ENCODE results near the gene LOXL3. TPM values are rescaled to one million over a fixed set of nuclear protein-coding genes. Genes with fewer than 3 reads are reported as not detected.

The LOXL3 gene
- total RNA-seq, 1 experiment from 2014 or later: 4.1 TPM

- H3K4me1 ChIP-seq (ENCODE audit: control insufficient read depth in 1 of 2, insufficient read depth in 2 of 2, low read length in 2 of 2): peaks cover 0 to 2% of the 10 kb centered on the region in 2 experiments; a peak in 1 of 4 replicates
- H3K79me2 ChIP-seq (ENCODE audit: insufficient read depth, low read length): no peaks in the 10 kb centered on the region
- H3K27ac ChIP-seq (ENCODE audit: low read depth, low read length): no peak overlapping the region
- no peak overlapping the region for H3K9ac ChIP-seq (ENCODE audit: low read length)
- H3K36me3 ChIP-seq (ENCODE audit: control insufficient read depth in 1 of 2, insufficient read depth in 2 of 2, low read length in 2 of 2): no peaks in the 10 kb centered on the region; a peak in 1 of 4 replicates
- no peak overlapping the region for H2AFZ ChIP-seq (ENCODE audit: low read depth, low read length, poor library complexity, severe bottlenecking)
- H4K20me1 ChIP-seq (ENCODE audit: insufficient read depth): no peaks in the 10 kb centered on the region
- ATAC-seq: peak; percentile 43; the same call in 1 of the 2 replicates
- TF ChIP-seq SP1 (IDR thresholded peaks at IDR 0.05; ENCODE audit: low read depth) (no peak), YY1 (IDR thresholded peaks at IDR 0.05; ENCODE audit: extremely low read depth, insufficient replicate concordance, low read depth, low read length) (no peak), RAD21 (IDR thresholded peaks at IDR 0.05; ENCODE audit: low read depth) (no peak), POLR2A (IDR thresholded peaks at IDR 0.05; ENCODE audit: borderline replicate concordance, extremely low read depth, insufficient read depth, insufficient read length) (no peak), CEBPB (IDR thresholded peaks at IDR 0.05; ENCODE audit: low read depth) (no peak), FOSL1 (IDR thresholded peaks at IDR 0.05; ENCODE audit: low read depth) (no peak), ELF1 (IDR thresholded peaks at IDR 0.05; ENCODE audit: borderline replicate concordance, low read depth) (no peak), EZH2 (IDR thresholded peaks at IDR 0.05) (no peak), SIN3A (IDR thresholded peaks at IDR 0.05; ENCODE audit: low read depth) (no peak), CBX3 (IDR thresholded peaks at IDR 0.05; ENCODE audit: low read depth) (no peak), TCF7L2 (IDR thresholded peaks at IDR 0.05; ENCODE audit: borderline replicate concordance, extremely low read depth, insufficient read depth, insufficient read length) (no peak)
- TF ChIP-seq, protein P1, sequence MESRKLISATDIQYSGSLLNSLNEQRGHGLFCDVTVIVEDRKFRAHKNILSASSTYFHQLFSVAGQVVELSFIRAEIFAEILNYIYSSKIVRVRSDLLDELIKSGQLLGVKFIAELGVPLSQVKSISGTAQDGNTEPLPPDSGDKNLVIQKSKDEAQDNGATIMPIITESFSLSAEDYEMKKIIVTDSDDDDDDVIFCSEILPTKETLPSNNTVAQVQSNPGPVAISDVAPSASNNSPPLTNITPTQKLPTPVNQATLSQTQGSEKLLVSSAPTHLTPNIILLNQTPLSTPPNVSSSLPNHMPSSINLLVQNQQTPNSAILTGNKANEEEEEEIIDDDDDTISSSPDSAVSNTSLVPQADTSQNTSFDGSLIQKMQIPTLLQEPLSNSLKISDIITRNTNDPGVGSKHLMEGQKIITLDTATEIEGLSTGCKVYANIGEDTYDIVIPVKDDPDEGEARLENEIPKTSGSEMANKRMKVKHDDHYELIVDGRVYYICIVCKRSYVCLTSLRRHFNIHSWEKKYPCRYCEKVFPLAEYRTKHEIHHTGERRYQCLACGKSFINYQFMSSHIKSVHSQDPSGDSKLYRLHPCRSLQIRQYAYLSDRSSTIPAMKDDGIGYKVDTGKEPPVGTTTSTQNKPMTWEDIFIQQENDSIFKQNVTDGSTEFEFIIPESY (IDR thresholded peaks at IDR 0.05; ENCODE audit: extremely low read depth, insufficient replicate concordance, low read length): no peak
- no peaks in the 10 kb centered on the region for H3K9me3 ChIP-seq (ENCODE audit: control insufficient read depth in 1 of 2, insufficient read depth in 1 of 2, low read depth in 1 of 2, low read length in 2 of 2)
- H3K4me3 ChIP-seq (replicated peaks in 1 of 2; ENCODE audit: low read depth in 1 of 2, low read length in 2 of 2): no peak overlapping the region
- no peaks in the 10 kb centered on the region for H3K9me2 ChIP-seq (ENCODE audit: insufficient read depth)
- ChIA-PET CTCF (no interaction called here), POLR2A (no interaction called here), RAD21 (ENCODE audit: low non-redundant PET in 1 of 2, low total read pairs in 2 of 2, uncharacterized antibody in 2 of 2, unreplicated experiment in 2 of 2) (no interaction called here)
- no peaks in the 10 kb centered on the region for H3K27me3 ChIP-seq (ENCODE audit: insufficient read depth, low read length)
- H3K4me2 ChIP-seq (ENCODE audit: low read length): no peak overlapping the region
- DNase-seq (ENCODE audit: low read depth, low spot score): no peak
- intact Hi-C loops (cut with micrococcal nuclease): no loop called here
- no TSS peak for BruUV-seq (replicated peaks)
These were observed 17.4 kb downstream of the LOXL3 start for GRCh38 chr2:74536166-74536950.
